GM23338 (cell line): ENCODE measurements around the gene VPREB1. TPM values are rescaled to one million over a fixed set of nuclear protein-coding genes. Genes with fewer than 3 reads are reported as not detected.

Experiments
- ATAC-seq: fragments of 200-7000 bp; cut with Tn5 transposase; 3 replicates; pipeline ENCODE4 v1.9.1; 2020
- DNase-seq: peaks from one replicate; pipeline ENCODE4 v3.0.0-alpha.2; 2015; ENCODE audit warnings: low spot score
- H2AFZ ChIP-seq: fragments of 200-600 bp; sonication (generic); 2 replicates; pipeline ENCODE4 v1.8.0; 2016; ENCODE audit warnings: antibody characterized with exemption, mild to moderate bottlenecking, moderate library complexity
- H3F3A ChIP-seq: fragments of 200-600 bp; sonication (generic); replicated peaks from 2 replicates; pipeline ENCODE4 v1.8.0; 2017; ENCODE audit warnings: antibody characterized with exemption, mixed run types, low read depth
- H3K27ac ChIP-seq: fragments of 200-600 bp; sonication (generic); 2 replicates; pipeline ENCODE4 v1.6.1; 2016; ENCODE audit warnings: low read depth
- H3K27me3 ChIP-seq: fragments of 200-600 bp; sonication (generic); 2 replicates; pipeline ENCODE4 v1.8.0; 2016; ENCODE audit warnings: mild to moderate bottlenecking, mixed run types, moderate library complexity; ENCODE audit not compliant: insufficient read depth
- H3K36me3 ChIP-seq: fragments of 200-600 bp; sonication (generic); 2 replicates; pipeline ENCODE4 v1.8.0; 2016; ENCODE audit warnings: mild to moderate bottlenecking; ENCODE audit not compliant: insufficient read depth
- H3K4me1 ChIP-seq: fragments of 200-600 bp; sonication (generic); 2 replicates; pipeline ENCODE4 v1.8.0; 2016; ENCODE audit warnings: mild to moderate bottlenecking, moderate library complexity; ENCODE audit not compliant: insufficient read depth
- H3K4me2 ChIP-seq: fragments of 200-600 bp; sonication (generic); 2 replicates; pipeline ENCODE4 v1.7.1; 2017; ENCODE audit warnings: mixed run types
- H3K4me3 ChIP-seq: fragments of 200-600 bp; sonication (generic); 2 replicates; pipeline ENCODE4 v1.6.1; 2016; ENCODE audit warnings: mixed run types
- H3K79me2 ChIP-seq: fragments of 200-600 bp; sonication (generic); replicated peaks from 2 replicates; pipeline ENCODE4 v1.8.0; 2017; ENCODE audit warnings: mild to moderate bottlenecking; ENCODE audit not compliant: insufficient read depth
- H3K9me2 ChIP-seq: fragments of 200-600 bp; sonication (generic); 2 replicates; pipeline ENCODE4 v1.8.0; 2017; ENCODE audit not compliant: insufficient read depth
- H4K20me1 ChIP-seq: fragments of 200-600 bp; sonication (generic); replicated peaks from 2 replicates; pipeline ENCODE4 v1.8.0; 2017; ENCODE audit warnings: mild to moderate bottlenecking; ENCODE audit not compliant: insufficient read depth
- H3K27ac Mint-ChIP-seq: 2 replicates; pipeline ENCODE4 v1.8.0; 2020; ENCODE audit warnings: inconsistent platforms, mild to moderate bottlenecking, moderate library complexity, mixed read lengths
- H3K27me3 Mint-ChIP-seq: 3 replicates; pipeline ENCODE4 v1.8.0; 2022; ENCODE audit warnings: low read depth, mild to moderate bottlenecking, moderate library complexity, mixed read lengths, inconsistent platforms; ENCODE audit not compliant: insufficient read depth, poor library complexity
- H3K36me3 Mint-ChIP-seq: 3 replicates; pipeline ENCODE4 v1.8.0; 2021; ENCODE audit warnings: low read depth, mild to moderate bottlenecking, inconsistent platforms, moderate library complexity, mixed read lengths
- H3K4me1 Mint-ChIP-seq: 3 replicates; pipeline ENCODE4 v1.8.0; 2020; ENCODE audit warnings: mild to moderate bottlenecking, inconsistent platforms, mixed read lengths
- H3K4me3 Mint-ChIP-seq: 3 replicates; pipeline ENCODE4 v1.8.0; 2021; ENCODE audit warnings: moderate library complexity, mild to moderate bottlenecking, inconsistent platforms, mixed read lengths
- H3K9me3 Mint-ChIP-seq: 3 replicates; pipeline ENCODE4 v1.8.0; 2020; ENCODE audit warnings: moderate library complexity, mild to moderate bottlenecking, inconsistent platforms, mixed read lengths
- CREB1 ChIP-seq: fragments of 250-450 bp; sonication (Bioruptor Pico); IDR thresholded peaks from 2 replicates; pipeline ENCODE4 v1.5.0; 2020; ENCODE audit warnings: low read depth, mild to moderate bottlenecking, moderate library complexity
- EZH2 ChIP-seq: fragments of 200-600 bp; sonication (generic); IDR thresholded peaks from one replicate; pipeline ENCODE4 v1.8.0; 2017; ENCODE audit warnings: antibody characterized with exemption, mild to moderate bottlenecking, low read depth; ENCODE audit not compliant: unreplicated experiment
- EZH2phosphoT487 ChIP-seq: fragments of 200-600 bp; sonication (generic); IDR thresholded peaks from one replicate; pipeline ENCODE4 v1.8.1; 2018; ENCODE audit warnings: antibody characterized with exemption; ENCODE audit not compliant: unreplicated experiment
- JUNB ChIP-seq: IDR thresholded peaks from one replicate; pipeline ENCODE4 v1.6.1; 2016; ENCODE audit warnings: antibody characterized with exemption; ENCODE audit not compliant: unreplicated experiment
- NANOG ChIP-seq: IDR thresholded peaks from 2 replicates; pipeline ENCODE4 v1.6.1; 2016; ENCODE audit warnings: antibody characterized with exemption, borderline replicate concordance
- POLR2AphosphoS5 ChIP-seq: IDR thresholded peaks from 2 replicates; pipeline ENCODE4 v1.6.1; 2016; ENCODE audit warnings: antibody characterized with exemption, low read depth
- STAT1 ChIP-seq: IDR thresholded peaks from one replicate; pipeline ENCODE4 v1.6.1; 2016; ENCODE audit warnings: antibody characterized with exemption; ENCODE audit not compliant: unreplicated experiment
- ZNF114 ChIP-seq: fragments of 250-450 bp; sonication (Bioruptor Pico); IDR thresholded peaks from 2 replicates; pipeline ENCODE4 v1.5.0; 2020; ENCODE audit warnings: mild to moderate bottlenecking, moderate library complexity
- ZNF331 ChIP-seq: fragments of 250-450 bp; sonication (Bioruptor Pico); IDR thresholded peaks from 2 replicates; pipeline ENCODE4 v1.5.0; 2020; ENCODE audit warnings: low read depth, mild to moderate bottlenecking, moderate library complexity
- polyA plus RNA-seq: library from polyadenylated mRNA; unstranded; fragments of >200 nt; fragmentation: Nextera tagmentation; extraction: Ambion mirVana; gene quantifications from 2 replicates; pipeline ENCODE4 v1.2.1, GENCODE V29; 2016
- total RNA-seq: library from RNA; depleted of rRNA; stranded (reverse); fragments of >200 nt; shearing (Covaris generic); gene quantifications from 2 replicates; pipeline ENCODE4 v1.2.3, GENCODE V29; 2014
- TF ChIP-seq, protein P1 (sequence below): IDR thresholded peaks from 2 replicates; pipeline ENCODE4 v1.6.1; 2016; ENCODE audit warnings: antibody characterized with exemption
- TF ChIP-seq, protein P2 (sequence below): IDR thresholded peaks from one replicate; pipeline ENCODE4 v1.6.1; 2018; ENCODE audit warnings: antibody characterized with exemption; ENCODE audit not compliant: unreplicated experiment
- TF ChIP-seq, protein P3 (sequence below), 2 experiments: fragments of 200-600 bp in 1 of 2; sonication (generic) in 1 of 2; conservative IDR thresholded peaks; 2 replicates each; pipeline versions ENCODE4 v1.5.1 to v1.6.1; 2016 to 2017; ENCODE audit warnings: antibody characterized with exemption in 2 of 2, low read depth in 2 of 2, mild to moderate bottlenecking in 2 of 2, moderate library complexity in 1 of 2
- TF ChIP-seq, protein P4 (sequence below): fragments of 250-450 bp; sonication (Bioruptor Pico); IDR thresholded peaks from 2 replicates; pipeline ENCODE4 v1.5.0; 2020; ENCODE audit warnings: mild to moderate bottlenecking, moderate library complexity

VPREB1 gene
- total and polyA plus RNA-seq, 2 experiments from 2014 or later, result not detected

DNA sequence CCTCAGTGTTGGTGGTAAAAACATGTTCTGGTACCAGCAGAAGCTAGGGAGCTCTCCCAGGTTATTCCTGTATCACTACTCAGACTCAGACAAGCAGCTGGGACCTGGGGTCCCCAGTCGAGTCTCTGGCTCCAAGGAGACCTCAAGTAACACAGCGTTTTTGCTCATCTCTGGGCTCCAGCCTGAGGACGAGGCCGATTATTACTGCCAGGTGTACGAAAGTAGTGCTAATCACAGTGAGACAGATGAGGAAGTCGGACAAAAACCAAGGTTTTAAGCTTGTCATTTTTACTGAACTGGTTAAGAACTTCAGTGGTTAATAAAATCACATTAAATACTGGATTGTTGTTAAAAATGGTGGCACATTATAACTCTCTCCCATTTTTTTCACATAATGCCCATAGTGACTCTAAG lies 42.6 kb upstream of the VPREB1 start:
- H3F3A ChIP-seq, result no peaks in the 10 kb centered on the region
- no peak overlapping the region for H3K27ac ChIP-seq

More for the DNA sequence above, 42.6 kb upstream of the VPREB1 start:
- peaks cover 99% of the 10 kb centered on the region for H3K27me3 Mint-ChIP-seq
- no peaks in the 10 kb centered on the region; the same call in 2 of the 3 replicates for H3K36me3 Mint-ChIP-seq
- Histone ChIP-seq H3K4me1 (no peaks in the 10 kb centered on the region), H4K20me1 (peaks cover 1% of the 10 kb centered on the region; the same call in 1 of the 2 replicates), H3K9me2 (no peaks in the 10 kb centered on the region), H2AFZ (no peak overlapping the region), H3K4me3 (no peak overlapping the region), H3K79me2 (no peaks in the 10 kb centered on the region), H3K4me2 (no peak overlapping the region), H3K27me3 (peaks cover 100% of the 10 kb centered on the region), H3K36me3 (no peaks in the 10 kb centered on the region)
- no peaks in the 10 kb centered on the region for H3K4me1 Mint-ChIP-seq
- ATAC-seq, result no peak
- DNase-seq, result no peak
- no peak for TF ChIP-seq ZNF331 (CRISPR knock-in tag)
- TF ChIP-seq STAT1, result no peak
- TF ChIP-seq, protein P1, sequence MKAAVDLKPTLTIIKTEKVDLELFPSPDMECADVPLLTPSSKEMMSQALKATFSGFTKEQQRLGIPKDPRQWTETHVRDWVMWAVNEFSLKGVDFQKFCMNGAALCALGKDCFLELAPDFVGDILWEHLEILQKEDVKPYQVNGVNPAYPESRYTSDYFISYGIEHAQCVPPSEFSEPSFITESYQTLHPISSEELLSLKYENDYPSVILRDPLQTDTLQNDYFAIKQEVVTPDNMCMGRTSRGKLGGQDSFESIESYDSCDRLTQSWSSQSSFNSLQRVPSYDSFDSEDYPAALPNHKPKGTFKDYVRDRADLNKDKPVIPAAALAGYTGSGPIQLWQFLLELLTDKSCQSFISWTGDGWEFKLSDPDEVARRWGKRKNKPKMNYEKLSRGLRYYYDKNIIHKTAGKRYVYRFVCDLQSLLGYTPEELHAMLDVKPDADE, result no peak
- no peak for TF ChIP-seq EZH2
- TF ChIP-seq CREB1 (CRISPR knock-in tag), result no peak
- TF ChIP-seq, protein P2, sequence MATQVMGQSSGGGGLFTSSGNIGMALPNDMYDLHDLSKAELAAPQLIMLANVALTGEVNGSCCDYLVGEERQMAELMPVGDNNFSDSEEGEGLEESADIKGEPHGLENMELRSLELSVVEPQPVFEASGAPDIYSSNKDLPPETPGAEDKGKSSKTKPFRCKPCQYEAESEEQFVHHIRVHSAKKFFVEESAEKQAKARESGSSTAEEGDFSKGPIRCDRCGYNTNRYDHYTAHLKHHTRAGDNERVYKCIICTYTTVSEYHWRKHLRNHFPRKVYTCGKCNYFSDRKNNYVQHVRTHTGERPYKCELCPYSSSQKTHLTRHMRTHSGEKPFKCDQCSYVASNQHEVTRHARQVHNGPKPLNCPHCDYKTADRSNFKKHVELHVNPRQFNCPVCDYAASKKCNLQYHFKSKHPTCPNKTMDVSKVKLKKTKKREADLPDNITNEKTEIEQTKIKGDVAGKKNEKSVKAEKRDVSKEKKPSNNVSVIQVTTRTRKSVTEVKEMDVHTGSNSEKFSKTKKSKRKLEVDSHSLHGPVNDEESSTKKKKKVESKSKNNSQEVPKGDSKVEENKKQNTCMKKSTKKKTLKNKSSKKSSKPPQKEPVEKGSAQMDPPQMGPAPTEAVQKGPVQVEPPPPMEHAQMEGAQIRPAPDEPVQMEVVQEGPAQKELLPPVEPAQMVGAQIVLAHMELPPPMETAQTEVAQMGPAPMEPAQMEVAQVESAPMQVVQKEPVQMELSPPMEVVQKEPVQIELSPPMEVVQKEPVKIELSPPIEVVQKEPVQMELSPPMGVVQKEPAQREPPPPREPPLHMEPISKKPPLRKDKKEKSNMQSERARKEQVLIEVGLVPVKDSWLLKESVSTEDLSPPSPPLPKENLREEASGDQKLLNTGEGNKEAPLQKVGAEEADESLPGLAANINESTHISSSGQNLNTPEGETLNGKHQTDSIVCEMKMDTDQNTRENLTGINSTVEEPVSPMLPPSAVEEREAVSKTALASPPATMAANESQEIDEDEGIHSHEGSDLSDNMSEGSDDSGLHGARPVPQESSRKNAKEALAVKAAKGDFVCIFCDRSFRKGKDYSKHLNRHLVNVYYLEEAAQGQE, result no peak
- no peak for TF ChIP-seq POLR2AphosphoS5
- TF ChIP-seq, protein P3, sequence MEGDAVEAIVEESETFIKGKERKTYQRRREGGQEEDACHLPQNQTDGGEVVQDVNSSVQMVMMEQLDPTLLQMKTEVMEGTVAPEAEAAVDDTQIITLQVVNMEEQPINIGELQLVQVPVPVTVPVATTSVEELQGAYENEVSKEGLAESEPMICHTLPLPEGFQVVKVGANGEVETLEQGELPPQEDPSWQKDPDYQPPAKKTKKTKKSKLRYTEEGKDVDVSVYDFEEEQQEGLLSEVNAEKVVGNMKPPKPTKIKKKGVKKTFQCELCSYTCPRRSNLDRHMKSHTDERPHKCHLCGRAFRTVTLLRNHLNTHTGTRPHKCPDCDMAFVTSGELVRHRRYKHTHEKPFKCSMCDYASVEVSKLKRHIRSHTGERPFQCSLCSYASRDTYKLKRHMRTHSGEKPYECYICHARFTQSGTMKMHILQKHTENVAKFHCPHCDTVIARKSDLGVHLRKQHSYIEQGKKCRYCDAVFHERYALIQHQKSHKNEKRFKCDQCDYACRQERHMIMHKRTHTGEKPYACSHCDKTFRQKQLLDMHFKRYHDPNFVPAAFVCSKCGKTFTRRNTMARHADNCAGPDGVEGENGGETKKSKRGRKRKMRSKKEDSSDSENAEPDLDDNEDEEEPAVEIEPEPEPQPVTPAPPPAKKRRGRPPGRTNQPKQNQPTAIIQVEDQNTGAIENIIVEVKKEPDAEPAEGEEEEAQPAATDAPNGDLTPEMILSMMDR (conservative IDR thresholded peaks at IDR 0.05; ENCODE audit: low read depth in 2 of 2), result no peak
- no peak for TF ChIP-seq NANOG
- TF ChIP-seq ZNF114 (CRISPR knock-in tag), result no peak
- no peak for TF ChIP-seq JUNB
- TF ChIP-seq, protein P4, sequence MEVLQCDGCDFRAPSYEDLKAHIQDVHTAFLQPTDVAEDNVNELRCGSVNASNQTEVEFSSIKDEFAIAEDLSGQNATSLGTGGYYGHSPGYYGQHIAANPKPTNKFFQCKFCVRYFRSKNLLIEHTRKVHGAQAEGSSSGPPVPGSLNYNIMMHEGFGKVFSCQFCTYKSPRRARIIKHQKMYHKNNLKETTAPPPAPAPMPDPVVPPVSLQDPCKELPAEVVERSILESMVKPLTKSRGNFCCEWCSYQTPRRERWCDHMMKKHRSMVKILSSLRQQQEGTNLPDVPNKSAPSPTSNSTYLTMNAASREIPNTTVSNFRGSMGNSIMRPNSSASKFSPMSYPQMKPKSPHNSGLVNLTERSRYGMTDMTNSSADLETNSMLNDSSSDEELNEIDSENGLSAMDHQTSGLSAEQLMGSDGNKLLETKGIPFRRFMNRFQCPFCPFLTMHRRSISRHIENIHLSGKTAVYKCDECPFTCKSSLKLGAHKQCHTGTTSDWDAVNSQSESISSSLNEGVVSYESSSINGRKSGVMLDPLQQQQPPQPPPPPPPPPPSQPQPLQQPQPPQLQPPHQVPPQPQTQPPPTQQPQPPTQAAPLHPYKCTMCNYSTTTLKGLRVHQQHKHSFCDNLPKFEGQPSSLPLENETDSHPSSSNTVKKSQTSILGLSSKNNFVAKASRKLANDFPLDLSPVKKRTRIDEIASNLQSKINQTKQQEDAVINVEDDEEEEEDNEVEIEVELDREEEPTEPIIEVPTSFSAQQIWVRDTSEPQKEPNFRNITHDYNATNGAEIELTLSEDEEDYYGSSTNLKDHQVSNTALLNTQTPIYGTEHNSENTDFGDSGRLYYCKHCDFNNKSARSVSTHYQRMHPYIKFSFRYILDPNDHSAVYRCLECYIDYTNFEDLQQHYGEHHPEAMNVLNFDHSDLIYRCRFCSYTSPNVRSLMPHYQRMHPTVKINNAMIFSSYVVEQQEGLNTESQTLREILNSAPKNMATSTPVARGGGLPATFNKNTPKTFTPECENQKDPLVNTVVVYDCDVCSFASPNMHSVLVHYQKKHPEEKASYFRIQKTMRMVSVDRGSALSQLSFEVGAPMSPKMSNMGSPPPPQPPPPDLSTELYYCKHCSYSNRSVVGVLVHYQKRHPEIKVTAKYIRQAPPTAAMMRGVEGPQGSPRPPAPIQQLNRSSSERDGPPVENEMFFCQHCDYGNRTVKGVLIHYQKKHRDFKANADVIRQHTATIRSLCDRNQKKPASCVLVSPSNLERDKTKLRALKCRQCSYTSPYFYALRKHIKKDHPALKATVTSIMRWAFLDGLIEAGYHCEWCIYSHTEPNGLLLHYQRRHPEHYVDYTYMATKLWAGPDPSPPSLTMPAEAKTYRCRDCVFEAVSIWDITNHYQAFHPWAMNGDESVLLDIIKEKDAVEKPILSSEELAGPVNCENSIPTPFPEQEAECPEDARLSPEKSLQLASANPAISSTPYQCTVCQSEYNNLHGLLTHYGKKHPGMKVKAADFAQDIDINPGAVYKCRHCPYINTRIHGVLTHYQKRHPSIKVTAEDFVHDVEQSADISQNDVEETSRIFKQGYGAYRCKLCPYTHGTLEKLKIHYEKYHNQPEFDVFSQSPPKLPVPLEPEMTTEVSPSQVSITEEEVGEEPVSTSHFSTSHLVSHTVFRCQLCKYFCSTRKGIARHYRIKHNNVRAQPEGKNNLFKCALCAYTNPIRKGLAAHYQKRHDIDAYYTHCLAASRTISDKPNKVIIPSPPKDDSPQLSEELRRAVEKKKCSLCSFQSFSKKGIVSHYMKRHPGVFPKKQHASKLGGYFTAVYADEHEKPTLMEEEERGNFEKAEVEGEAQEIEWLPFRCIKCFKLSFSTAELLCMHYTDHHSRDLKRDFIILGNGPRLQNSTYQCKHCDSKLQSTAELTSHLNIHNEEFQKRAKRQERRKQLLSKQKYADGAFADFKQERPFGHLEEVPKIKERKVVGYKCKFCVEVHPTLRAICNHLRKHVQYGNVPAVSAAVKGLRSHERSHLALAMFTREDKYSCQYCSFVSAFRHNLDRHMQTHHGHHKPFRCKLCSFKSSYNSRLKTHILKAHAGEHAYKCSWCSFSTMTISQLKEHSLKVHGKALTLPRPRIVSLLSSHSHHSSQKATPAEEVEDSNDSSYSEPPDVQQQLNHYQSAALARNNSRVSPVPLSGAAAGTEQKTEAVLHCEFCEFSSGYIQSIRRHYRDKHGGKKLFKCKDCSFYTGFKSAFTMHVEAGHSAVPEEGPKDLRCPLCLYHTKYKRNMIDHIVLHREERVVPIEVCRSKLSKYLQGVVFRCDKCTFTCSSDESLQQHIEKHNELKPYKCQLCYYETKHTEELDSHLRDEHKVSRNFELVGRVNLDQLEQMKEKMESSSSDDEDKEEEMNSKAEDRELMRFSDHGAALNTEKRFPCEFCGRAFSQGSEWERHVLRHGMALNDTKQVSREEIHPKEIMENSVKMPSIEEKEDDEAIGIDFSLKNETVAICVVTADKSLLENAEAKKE (CRISPR knock-in tag), result no peak
- TF ChIP-seq EZH2phosphoT487, result no peak
- H3K9me3 Mint-ChIP-seq, result peaks cover 7% of the 10 kb centered on the region; the same call in 2 of the 3 replicates
- no peak overlapping the region for H3K27ac Mint-ChIP-seq
- no peak overlapping the region; the same call in 2 of the 3 replicates for H3K4me3 Mint-ChIP-seq
